Renal cortex interstitium (tissue), 15 donors: ENCODE data around the gene SGCD. TPM values are rescaled to one million over a fixed set of nuclear protein-coding genes. Genes with fewer than 3 reads are reported as not detected.

Experiments
- DNase-seq, 11 donors: peaks; one replicate each; pipeline ENCODE4 v3.0.0-alpha.2; 2013; ENCODE audit warnings: low read depth in 9 of 11, low spot score in 4 of 11; ENCODE audit errors: extremely low read depth in 1 of 11
- long read RNA-seq, 16 experiments: transcript quantifications; one replicate each; lab custom pipeline, GENCODE V29; 2026
- polyA plus RNA-seq, 3 donors: library from polyadenylated mRNA; unstranded; fragments of 120-200 nt; gene quantifications; one replicate each; pipeline ENCODE4 v1.2.1, GENCODE V29; 2013; ENCODE audit not compliant: insufficient read length in 3 of 3

Gene SGCD
- polyA plus RNA-seq = 1 to 10 TPM; 5.0 to 6.9 (median 5.6) TPM
- long read RNA-seq, donor 1 = 0 reads
- long read RNA-seq, donor 2 = 0 reads
- long read RNA-seq, donor 3, full-length matches to known transcripts = 3 of 3 reads
- long read RNA-seq, donor 3, partial matches to known transcripts = 0 of 3 reads
- long read RNA-seq, donor 3, other reads (novel, unspliced or antisense) = 0 of 3 reads
- long read RNA-seq, donor 4 = 0 reads
- long read RNA-seq, donor 5 = 0 reads
- long read RNA-seq, donor 6, partial matches to known transcripts = 0 of 1 reads
- long read RNA-seq, donor 6, other reads (novel, unspliced or antisense) = 0 of 1 reads
- long read RNA-seq, donor 7, partial matches to known transcripts = 0 of 2 reads
- long read RNA-seq, donor 7, other reads (novel, unspliced or antisense) = 0 of 2 reads
- long read RNA-seq, donor 8 = 0 reads
- long read RNA-seq, donor 9 = 0 reads
- long read RNA-seq, donor 10 = 0 reads
- long read RNA-seq, donor 11, partial matches to known transcripts = 0 of 1 reads
- long read RNA-seq, donor 11, other reads (novel, unspliced or antisense) = 0 of 1 reads
- long read RNA-seq, donor 12 = 0 reads
- long read RNA-seq, donor 13 = 0 reads
- long read RNA-seq, donor 14, partial matches to known transcripts = 0 of 1 reads
- long read RNA-seq, donor 14, other reads (novel, unspliced or antisense) = 0 of 1 reads
- long read RNA-seq, donor 15 = 0 reads
- long read RNA-seq, donor 16, partial matches to known transcripts = 0 of 3 reads
- long read RNA-seq, donor 16, other reads (novel, unspliced or antisense) = 0 of 3 reads

DNA sequence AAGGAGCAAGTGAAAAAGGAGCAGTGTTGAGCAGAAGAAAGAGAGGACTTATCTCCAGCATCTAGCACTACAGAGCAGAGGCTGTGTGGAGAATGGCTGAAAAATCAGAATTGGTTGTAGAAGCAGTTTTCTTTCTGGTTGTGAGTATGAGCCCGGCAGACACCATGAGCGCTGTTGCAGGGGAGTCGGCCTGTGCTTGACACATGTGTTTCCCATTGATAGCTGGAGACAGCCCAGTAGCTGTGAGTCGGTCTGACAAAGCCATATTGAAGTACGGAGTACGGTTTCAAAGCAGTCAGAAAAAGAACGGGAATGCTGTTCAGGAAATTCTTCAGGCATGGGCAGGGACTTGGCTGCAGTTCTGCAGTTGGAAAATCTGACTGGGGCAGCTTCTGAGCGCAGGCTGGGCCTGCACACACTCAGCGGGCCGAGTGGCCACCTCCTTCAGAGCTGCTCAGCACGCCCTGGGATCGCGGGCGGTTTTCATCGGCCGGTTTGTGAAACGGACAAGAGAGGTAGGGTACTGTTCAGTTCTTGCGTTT is at the start of gene SGCD:
Gene SGCD (plus strand): TSS at position 447 of the 542 bp plus-strand sequence.
- DNase-seq = peak in 8 of 11 donors; percentile 14 to 41 (median 31)

DNA sequence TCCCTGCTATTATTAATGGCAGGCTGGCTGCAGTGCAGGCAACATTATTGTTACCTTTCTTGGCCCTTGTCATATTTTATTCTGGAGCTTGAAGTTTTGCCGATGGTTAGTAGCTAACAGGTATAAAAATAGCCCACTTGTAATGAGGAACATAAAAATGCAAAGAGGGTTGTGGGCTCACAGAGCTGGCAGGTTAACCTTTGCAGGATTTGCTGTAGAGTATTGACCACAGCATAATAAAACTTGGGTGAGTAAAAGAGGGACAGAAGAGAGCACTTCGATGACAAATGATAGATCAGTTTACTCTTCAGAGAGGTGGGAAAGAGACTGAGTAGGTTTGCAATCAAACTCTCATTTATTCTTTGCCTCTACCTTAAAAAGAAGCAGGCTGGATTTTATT is 49.7 kb upstream of the SGCD start:
- DNase-seq = no peak

DNA sequence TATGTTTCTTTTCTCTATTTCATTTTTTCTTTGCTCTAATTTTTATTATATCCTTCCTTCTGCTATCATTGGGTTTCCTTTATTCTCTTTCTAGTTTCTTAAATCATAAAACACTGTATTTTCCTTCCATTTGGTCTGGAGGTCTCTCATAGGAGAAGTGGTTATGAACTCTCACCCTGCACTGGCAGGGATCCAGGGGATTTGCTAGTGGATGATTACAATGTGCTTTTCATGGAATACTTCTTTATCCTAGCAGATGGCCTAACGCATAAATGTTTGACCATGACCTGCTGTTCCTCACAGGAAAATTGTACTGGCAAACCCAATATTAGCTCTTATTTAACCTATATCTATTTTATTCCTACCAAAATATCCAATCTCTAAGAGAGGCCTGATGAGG is 31.5 kb upstream of the SGCD start:
- no peak for DNase-seq

DNA sequence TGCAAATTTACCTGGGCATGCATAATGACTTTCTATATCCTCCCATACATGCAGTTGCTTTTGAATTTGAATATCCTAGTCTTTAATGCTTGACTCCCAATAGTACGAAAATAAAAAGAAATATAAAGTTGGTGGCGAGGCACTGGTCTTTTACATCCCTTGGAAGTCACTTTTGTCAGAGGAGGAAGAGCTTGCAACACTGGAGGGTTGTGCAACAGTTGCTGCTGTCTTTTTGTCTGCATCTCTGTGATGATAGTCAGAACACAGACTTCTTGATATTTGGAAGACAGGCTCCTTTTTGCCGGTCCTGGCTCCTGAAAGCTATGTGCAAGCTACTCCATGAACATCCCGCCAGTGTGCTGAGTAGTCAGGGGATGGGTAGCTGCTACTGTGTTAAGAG is 16.8 kb upstream of the SGCD start:
- DNase-seq = no peak

DNA sequence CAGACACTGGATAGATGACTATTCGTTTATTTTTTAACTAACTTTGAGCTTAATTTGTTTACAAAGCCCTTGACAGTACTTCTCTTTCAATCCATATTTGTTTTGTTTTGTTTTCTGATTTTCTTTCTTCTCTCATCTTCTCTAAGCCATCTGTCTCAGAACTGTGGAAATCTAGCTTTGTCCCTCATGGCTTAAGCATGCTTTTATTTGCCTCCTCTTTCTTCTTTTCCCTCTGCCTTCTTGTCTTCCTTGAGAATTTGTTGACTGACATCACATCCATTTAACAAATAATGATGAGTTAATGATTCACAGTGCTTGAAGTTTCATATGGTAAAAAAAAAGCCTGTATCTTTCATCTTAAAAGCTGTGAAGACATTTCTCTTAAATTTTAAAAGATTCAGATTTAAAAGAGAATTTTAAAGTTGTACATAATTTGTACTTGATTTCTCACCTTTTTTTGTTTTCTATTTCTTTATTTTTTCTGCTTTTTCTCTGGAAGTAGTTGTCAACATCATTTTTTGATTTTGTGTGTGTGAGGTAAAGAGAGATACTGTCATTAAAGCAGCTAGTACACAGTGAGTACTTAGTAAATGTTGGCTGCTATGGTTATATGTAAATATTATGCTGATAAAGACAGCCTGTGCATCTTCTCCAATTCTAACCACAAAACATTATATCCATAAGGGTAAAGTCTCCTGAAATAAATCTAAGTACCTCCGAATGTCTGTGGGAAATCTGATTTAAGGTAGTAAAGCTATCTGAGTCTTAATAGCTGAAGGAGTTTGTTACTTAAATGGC is 13.9 kb upstream of the SGCD start:
- no peak for DNase-seq

DNA sequence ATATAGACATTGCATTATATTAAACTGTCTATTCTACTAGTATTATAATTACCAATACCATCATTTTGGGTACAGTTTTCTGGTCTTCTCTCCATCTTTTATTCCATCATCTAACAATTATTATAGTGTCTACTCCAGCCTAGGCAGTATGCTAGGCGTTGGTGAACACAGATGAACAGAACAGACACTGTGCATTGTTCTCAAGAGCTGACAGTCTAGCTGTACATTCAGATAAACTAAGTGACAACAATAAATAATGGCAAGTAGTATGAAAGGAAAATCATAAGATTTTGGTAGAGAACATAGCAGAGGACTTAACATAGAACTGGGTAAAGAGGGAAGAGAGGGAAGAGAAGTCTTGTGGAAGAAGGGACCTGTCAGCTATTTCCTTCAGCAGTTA is 12.5 kb upstream of the SGCD start:
- no peak for DNase-seq

DNA sequence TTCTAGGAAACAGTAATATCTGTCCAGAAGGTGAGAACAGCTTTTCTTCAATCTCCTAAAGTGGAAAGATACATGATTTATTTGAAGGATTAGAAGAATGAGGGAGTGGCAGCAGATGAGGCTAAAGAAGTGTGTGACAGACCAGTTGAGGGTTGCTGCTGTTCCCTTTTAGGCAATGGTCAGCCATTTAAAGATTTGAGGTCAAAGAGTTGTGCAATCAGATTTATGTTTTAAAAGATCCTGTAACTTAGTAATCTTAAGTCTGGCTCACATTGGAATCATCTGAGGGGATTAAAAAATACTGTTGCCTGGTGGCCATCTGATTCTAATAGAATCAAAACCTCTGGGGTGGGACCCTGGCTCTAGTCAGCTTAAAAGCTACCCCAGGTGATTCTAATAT is 4.3 kb upstream of the SGCD start:
- DNase-seq = no peak

DNA sequence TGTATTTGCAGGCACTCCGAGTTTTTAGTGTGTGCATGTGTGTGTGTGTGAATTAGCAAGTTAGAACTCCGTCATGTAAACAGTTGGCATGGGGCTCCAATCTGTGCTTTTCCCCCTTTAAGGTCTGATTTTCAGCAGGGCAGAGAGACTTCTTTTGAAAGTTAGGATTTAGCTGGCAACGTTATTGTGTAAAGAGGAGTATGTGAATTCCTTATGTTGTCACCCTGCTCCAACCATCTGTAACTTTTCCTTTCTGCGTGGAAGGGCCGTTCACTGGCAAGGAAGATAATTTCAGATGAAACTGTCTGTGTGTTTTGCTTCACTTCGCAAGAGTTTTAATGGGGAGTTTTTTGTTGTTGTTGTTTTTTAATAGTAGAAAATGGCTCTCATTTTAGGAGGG is 332 bp downstream of the SGCD start:
- DNase-seq = peak in 1 of 11 donors; percentile 11

DNA sequence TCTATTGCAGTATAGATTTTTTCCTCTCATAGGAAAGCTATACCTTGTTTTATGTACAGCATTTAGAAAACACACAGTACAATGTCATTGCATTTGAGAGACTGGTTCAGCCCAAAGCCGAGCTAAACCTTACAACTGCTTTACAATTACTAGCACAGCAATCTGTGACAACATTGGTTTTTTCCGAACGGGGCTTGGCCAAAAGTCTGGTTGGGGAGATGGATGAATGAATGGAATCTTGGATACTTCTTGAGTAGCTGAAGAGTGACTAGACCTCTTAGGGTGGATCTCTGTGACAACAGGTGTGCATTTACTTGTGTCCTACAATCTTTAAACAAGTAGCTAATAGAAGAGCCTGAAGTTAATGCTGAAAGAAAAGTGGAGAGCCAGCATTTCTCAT is 1.2 kb downstream of the SGCD start:
- DNase-seq = no peak

DNA sequence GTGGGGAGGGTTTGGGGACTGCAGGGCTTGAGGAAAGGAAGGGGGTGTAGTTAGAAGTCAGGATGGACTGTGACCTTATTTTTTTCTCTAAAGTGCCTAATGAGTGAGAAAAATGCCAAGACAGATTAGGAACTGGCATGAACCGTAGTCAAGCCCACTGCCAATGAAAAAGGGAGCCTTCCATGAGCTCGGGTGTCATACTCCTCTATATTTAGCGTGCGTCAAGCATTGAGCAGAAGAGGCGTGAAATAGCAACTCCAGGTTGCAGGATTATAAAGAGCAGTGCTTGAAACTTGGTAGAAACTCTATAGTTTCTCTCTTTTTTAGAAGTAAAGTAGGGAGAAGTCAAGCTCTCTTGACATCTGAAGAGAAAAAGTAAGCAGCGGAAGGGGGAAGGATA is 1.8 kb downstream of the SGCD start:
- no peak for DNase-seq

DNA sequence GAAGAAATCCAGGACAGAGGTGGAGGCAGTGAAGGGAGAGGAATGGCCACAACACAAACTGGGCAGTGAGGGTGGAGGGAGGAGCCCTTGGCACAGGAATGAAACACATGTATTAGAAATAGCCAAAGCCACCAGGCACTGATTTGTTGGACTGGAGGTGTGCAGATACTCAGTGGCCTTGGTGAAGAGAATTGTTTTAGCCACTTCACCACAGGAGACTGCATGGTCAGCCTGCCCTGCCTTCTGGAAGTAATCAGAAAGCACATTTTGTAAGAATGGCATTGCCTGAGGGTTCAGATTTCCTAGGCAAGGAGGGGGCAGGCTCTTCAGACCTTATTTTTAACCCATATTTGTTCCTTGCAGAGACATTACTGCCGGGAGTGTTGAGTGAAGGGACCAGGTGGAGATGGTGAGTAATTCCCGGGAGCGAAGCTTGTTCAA is 2.2 kb downstream of the SGCD start:
- no peak for DNase-seq

DNA sequence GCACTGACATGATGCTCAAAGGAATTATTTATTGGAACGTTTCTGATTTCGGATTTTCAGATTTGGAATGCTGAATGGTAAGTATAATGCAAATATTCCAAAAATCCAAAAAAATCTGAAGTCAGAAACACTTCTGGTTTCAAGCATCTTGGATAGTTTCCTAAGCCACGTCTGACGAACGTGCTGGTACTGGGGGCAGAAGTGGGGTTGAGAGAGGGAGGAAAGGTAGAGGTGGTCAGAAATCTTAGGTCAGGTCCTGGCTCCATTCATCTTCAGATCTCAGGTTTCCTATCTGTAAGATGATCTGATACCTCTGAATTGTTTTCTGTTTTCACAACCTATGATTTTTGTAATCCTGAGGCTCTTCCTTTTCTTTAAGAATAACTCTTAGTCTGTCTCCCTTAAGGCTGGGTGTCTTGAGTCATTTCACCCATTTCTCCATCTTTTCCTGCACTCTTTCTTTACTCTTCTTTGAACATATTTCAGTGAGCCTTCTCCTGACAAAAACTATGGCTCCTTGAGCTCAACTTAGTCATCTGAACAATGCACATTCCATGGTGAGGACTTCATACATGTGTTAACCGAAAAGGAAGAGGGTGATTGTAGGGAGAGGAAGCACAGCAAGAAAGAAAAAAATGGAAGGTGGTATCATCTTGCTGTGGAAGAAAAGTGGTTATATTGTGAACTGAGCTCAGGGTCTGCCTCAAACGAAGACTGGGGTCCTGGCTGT is 3.3 kb downstream of the SGCD start:
- no peak for DNase-seq

DNA sequence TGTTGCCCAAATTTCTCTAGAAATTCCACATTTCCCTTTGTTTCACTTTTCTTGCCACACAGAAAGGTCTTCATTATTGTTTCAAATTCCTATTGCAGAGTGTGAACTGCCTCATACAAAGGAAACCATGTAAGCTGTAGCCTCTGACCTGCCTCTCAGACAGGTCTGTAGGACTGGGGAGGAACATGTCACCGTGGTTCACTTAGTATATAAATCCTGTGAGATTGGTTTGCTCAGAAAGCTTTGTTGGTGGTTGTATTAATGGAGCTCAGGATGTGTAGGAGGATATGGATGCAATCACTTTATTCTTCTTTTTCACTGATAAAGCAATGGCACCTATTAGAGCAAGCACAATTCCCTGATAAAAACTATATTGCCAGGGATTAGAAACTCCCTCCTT is 4.2 kb downstream of the SGCD start:
- DNase-seq = peak in 4 of 11 donors; percentile 6 to 26 (median 18)

DNA sequence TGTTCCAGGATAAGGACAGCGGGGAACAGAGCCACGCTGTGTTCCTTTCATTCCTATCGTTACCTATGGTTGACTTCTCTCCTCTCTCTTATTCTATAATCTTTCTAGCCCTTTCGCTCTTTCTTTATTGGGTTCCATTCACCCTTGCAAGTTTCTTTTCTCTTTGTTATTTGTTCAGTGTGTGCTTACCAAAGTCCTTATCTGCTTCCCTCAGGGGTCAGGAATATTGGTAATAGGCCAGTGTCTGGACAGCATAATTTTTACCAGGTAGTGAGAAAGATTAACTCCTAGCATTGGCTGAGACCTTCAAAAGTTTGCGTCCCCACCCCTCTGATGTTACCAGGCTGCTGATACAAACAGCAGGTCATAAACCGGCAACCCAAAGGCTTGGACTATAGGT is 4.9 kb downstream of the SGCD start:
- no peak for DNase-seq

DNA sequence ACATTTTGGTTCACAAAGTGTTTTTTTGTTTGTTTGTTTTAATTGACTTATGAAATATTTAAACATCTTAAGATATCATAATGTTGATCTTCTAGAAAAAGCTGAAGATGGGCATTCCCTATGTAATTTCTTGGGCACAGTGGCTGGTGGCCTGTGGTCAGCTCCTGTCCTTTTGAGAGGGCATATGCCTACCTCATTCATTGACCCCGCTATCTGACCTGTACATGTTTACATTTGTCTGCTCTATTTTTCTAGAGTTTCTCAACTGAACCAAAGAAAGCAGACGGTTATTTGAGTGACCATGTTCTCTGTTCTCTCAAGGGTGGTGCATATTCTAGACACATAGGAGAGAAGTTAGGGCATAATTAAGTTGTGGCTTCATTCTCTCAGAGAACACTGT is 5.3 kb downstream of the SGCD start:
- no peak for DNase-seq

DNA sequence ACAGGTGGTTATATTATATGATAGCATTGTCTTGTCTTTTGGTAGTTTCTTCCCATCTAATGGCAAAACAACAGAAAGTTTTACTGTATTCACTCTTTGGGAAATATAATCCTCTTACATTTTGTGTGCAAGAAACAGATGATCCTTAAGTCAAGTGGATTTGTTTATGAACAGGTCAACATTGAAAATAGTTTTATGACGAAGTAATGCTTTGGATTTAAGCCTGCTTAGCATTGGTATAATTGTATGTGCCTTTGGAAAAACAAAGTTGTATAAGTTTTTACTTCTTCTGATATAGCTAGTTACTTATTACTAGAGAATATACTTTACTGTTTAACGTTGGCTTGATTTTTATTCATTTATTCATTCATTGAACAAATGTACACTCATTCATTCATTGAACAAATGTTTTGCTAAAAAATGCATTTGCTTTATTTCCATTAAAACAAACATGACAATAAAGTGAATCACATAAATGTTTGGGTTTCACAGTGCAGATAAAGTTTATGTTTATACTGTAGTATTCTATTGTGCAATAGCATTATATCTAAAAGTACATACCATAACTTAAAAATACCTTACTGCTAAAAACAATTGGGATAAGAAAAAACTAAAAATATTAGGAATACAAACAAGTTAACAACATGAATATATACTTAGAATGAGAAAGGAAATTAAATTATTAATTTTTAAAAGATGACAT is 12.3 kb downstream of the SGCD start:
- DNase-seq = no peak

DNA sequence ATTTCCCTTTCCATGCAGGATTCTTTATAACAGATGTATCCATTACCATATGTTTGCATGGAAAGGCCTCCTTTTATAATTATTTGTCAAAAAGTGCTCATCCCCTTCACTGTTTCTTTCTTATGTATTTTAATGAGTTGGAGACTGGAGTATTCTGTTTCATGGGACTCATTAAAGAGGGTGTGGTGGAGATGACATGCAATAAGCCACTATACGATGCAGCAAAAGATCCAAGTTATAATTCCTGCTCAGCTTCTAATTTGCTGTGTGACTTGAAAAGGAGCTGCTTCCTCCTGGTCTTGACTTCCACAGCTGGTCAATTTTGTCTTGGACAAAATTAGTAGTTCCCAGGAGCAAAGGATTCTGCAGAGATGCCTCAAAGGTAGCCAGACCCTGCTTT is 13.9 kb downstream of the SGCD start:
- no peak for DNase-seq

DNA sequence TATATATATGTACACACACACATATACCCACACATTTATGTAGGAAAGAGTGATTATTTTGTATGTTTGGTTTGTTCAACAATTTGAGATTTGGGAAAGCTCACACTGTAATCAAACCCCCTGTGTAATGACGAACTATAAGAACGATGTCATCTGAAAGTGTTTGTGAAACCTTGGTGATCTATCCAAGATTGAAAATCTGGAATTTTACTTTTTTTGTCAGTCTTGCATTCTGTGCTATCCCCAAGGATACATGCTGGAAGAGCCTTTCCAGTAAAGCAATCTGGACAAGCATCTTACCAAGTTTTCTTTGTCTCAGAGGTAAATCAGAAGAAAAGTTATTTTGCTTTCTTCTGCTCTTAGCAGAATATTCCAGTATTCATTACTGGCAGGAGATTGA is 23.3 kb downstream of the SGCD start:
- DNase-seq = no peak
